GM04504 (cell line): ENCODE measurements around the gene AGPAT1.
"Not testable (repeated sequence)": the region's sequence is repeated elsewhere in the genome, so short reads cannot be mapped to it uniquely, and the experiment has no call there.

Experiments
- DNase-seq: peaks from one replicate; pipeline ENCODE4 v3.0.0-alpha.2; 2012; ENCODE audit warnings: low read depth

AGPAT1 gene

GRCh38 chr6:32198866-32199265 is 23.0 kb upstream of the AGPAT1 start:
- no peak for DNase-seq

GRCh38 chr6:32198345-32198696 is 22.4 kb upstream of the AGPAT1 start:
- DNase-seq: no peak

GRCh38 chr6:32196682-32197616 is 21.1 kb upstream of the AGPAT1 start:
- DNase-seq: no peak

- DNase-seq: peak; percentile 44
Observed at GRCh38 chr6:32195902-32196681, 20.2 kb upstream of the AGPAT1 start.

- DNase-seq: peak; percentile 100
Observed at GRCh38 chr6:32195652-32195901, 19.7 kb upstream of the AGPAT1 start.

- DNase-seq: no peak
Observed at GRCh38 chr6:32194825-32195651, 19.2 kb upstream of the AGPAT1 start.

GRCh38 chr6:32194388-32194787 is 18.5 kb upstream of the AGPAT1 start:
- no peak for DNase-seq

- not testable (repeated sequence) for DNase-seq
Observed at GRCh38 chr6:32193096-32193495, 17.2 kb upstream of the AGPAT1 start.

- DNase-seq: no peak
Observed at GRCh38 chr6:32192608-32193039, 16.7 kb upstream of the AGPAT1 start, which contains the start of gene GPSM3. GPSM3 (minus strand) TSS chr6:32192643; CDS start chr6:32192513, 130 bp downstream.

- no peak for DNase-seq
Observed at GRCh38 chr6:32191696-32192607, 16.1 kb upstream of the AGPAT1 start.

- DNase-seq: no peak
Observed at GRCh38 chr6:32190911-32191677, 15.2 kb upstream of the AGPAT1 start.

GRCh38 chr6:32190054-32190851 is 14.4 kb upstream of the AGPAT1 start, which contains the start of gene PBX2:
PBX2 (minus strand) TSS chr6:32190202; CDS start chr6:32189915, 287 bp downstream.
- DNase-seq: peak; percentile 80

- DNase-seq: no peak
Observed at GRCh38 chr6:32189742-32190053, 13.8 kb upstream of the AGPAT1 start.

GRCh38 chr6:32189069-32189741 is 13.3 kb upstream of the AGPAT1 start:
- DNase-seq: no peak

GRCh38 chr6:32188381-32189068 is 12.6 kb upstream of the AGPAT1 start:
- DNase-seq: no peak

GRCh38 chr6:32187725-32188380 is 12.0 kb upstream of the AGPAT1 start:
- not testable (repeated sequence) for DNase-seq

GRCh38 chr6:32187009-32187709 is 11.3 kb upstream of the AGPAT1 start:
- DNase-seq: no peak
